Erythroblast (primary cell): ENCODE results near the gene UBE2V1.
"Not testable (repeated sequence)": the region's sequence is repeated elsewhere in the genome, so short reads cannot be mapped to it uniquely, and the experiment has no call there.

ENCODE experiments used
- DNase-seq, 2 experiments: peaks; one replicate each; lab custom pipeline; 2025; lab: John Stamatoyannopoulos, UW
- GATA1 ChIP-seq: IDR thresholded peaks from 2 replicates; pipeline ENCODE4 v1.6.1; 2011; ENCODE audit warnings: low read depth, mild to moderate bottlenecking, control low read depth, low read length, moderate library complexity
- POLR2A ChIP-seq: IDR thresholded peaks from 2 replicates; pipeline ENCODE4 v1.6.1; 2011; ENCODE audit warnings: mild to moderate bottlenecking, low read length

The UBE2V1 gene

GRCh38 chr20:50112512-50113419, at the start of gene UBE2V1:
UBE2V1 (minus strand) TSS chr20:50113150; CDS start chr20:50113128, 22 bp downstream.
- TF ChIP-seq POLR2A (peak; percentile 87), GATA1 (no peak)
- DNase-seq, result peak; percentile 94 to 96

DNA sequence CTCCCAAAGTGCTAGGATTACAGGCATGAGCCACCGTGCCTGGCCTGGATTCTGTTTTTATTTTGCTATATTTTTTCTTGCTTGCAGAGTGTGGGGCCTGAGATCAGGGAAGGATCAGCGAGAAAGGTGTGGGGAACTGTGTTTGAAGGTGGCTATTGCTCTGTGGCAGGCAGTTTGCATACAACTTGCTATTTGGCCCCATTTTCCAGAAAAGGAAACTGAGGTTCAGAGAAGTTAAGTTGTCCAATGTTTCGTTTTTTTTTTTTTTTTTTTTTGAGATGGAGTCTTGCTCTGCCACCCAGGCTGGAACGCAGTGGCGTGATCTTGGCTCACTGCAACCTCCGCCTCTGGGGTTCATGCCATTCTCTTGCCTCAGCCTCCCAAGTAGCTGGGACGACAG, 48.5 kb upstream of the UBE2V1 start:
- DNase-seq, result not testable (repeated sequence)

GRCh38 chr20:50153500-50154377, 40.8 kb upstream of the UBE2V1 start, which contains the start of gene PEDS1:
PEDS1 (minus strand) TSS chr20:50153723; CDS start chr20:50153637, 86 bp downstream.
- peak; percentile 91 to 95 for DNase-seq
- TF ChIP-seq GATA1, result no peak
- peak; percentile 95 for TF ChIP-seq POLR2A

- TF ChIP-seq POLR2A (no peak), GATA1 (no peak)
- peak in 1 of 2 experiments; percentile 77 for DNase-seq
Observed at GRCh38 chr20:50153153-50153499, 40.2 kb upstream of the UBE2V1 start.

DNA sequence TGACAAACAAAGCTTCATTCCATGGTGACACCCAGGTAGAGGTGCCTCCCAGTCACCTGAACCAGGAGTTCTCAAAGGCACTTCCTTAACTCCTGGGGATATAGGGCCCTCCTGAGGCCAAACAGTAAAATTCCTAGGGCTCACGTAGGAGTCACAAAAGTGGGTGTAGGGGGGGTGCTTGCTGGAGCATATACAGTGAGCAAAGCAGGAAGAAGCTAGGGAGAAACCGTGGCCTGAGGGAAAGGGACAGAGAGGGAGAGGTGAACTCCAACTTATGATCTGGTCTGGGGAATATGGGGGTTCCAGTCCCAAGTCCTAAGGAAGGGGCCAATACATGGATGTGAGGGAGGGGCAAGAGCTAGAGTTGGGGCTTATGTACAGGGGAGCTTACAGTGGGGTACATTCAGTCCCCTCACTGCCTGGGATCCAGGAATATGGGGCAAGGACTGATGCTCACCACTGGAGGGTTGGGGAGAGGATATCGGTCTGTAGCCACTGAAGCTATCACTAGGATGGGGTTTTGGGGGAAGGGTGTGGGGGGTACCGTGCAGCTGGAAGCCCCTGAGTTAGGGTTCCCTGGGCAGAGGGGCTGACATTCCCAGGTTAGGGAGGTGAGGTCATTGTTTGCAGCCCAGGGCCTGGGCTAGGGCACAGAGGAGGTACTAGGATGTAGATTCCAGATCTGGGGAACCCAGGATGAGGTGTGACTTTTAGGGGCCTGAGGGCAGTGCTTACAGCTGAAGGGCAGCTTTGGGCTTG, 39.6 kb upstream of the UBE2V1 start:
- TF ChIP-seq POLR2A (no peak), GATA1 (no peak)
- DNase-seq, result peak in 1 of 2 experiments; percentile 51

- TF ChIP-seq GATA1 (no peak), POLR2A (no peak)
- peak; percentile 64 to 83 for DNase-seq
Observed at GRCh38 chr20:50151034-50151743, 38.2 kb upstream of the UBE2V1 start.

DNA sequence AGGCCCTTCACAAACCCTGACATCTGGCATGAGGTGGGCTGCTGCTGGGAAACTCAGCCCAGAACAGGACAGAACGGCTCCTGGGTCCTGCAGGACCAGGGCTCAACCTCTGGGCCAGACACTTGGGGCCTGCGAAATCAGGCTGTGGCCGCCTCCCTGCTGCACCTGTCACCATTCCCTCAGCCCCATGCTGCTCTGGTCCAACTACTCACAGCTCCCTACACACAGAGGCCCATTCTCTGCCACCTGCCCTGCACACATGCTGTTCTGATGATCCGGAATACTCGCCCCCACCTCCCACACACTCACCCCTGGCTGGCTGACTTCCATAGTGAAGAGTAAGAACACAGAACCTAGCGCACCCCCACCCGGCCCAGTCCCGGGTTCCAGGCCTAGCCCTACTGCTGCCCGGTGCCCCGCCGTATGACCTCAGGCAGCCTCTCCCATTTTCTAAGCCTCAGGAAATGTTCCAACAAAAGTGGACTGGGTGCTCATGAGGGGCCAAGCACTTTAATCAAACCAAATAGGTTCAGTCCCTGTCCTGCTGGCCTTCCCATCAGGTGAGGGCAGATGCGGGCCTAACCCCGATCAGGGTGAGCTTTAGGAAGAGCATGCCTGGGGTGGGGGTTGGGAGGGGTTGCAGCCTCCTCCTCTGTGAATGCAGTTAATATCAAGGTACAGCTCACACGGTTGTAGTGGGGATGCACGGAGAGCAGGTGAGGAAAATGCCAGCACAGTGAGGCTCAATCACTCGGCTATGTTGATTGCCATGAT, 36.7 kb upstream of the UBE2V1 start:
- no peak for DNase-seq
- TF ChIP-seq POLR2A (no peak), GATA1 (no peak)

- DNase-seq, result peak; percentile 70 to 75
- TF ChIP-seq POLR2A (peak; percentile 73), GATA1 (no peak)
Observed at GRCh38 chr20:50146732-50147662, 34.0 kb upstream of the UBE2V1 start.

DNA sequence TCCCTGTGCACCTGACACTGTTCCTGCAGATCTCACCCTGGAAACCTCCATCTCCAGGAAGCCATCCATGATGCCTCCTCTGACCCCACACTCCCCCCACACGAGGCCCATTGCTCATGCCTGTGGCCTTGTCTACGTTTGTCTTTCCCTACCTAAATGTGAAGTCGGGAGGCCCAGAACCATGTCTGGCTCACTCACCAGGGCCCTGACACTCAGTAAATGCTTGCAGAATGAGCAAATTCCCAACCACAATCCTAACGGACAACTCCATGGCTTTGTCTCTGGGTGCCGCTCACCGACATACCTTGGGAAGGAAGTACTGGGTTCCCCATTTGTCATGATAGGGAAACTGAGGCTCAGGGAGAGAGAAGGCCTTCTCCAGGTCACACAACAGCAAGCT, 33.3 kb upstream of the UBE2V1 start:
- no peak for DNase-seq
- TF ChIP-seq POLR2A, result no peak

GRCh38 chr20:50145566-50145965, 32.6 kb upstream of the UBE2V1 start:
- TF ChIP-seq POLR2A (no peak), GATA1 (no peak)

GRCh38 chr20:50144362-50144761, 31.4 kb upstream of the UBE2V1 start:
- no peak for TF ChIP-seq GATA1
- DNase-seq, result no peak

More at GRCh38 chr20:50145566-50145965, 32.6 kb upstream of the UBE2V1 start:
- DNase-seq, result no peak

DNA sequence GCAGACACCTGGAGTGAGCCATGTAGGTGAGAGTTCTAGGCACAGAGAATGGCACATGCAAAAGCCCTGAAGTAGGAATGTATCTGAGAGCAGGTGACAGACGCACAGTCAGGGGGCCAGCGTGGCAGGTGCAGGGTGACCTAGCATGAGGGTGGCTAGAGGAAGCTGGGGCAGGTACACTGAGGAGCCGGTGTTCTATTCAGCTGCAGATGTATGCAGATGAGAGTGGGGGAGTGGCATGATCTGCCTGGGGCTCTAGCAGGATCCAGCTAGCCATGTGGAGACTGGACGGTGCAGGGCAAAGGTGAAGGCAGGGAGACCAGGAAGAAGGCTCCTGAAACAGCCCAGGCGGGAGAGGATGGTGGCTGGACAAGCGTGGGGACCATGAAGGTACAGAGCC, 29.9 kb upstream of the UBE2V1 start:
- TF ChIP-seq POLR2A, result no peak
- no peak for TF ChIP-seq GATA1
- DNase-seq, result no peak
